RWPE1 (cell line): Measurements from ENCODE around the gene SIN3A.
"Not testable (repeated sequence)": the region's sequence is repeated elsewhere in the genome, so short reads cannot be mapped to it uniquely, and the experiment has no call there.

Experiments
- CTCF ChIA-PET: fragments of 350-600 bp; sonication (Branson Sonifier 250); formaldehyde crosslinking; extraction: SDS; loops from one replicate; lab custom pipeline; 2021; lab: Yijun Ruan, JAX
- POLR2A ChIA-PET: fragments of 400-600 bp; formaldehyde crosslinking; extraction: SDS; loops from one replicate; lab custom pipeline; 2020; ENCODE audit warnings: antibody characterized with exemption; ENCODE audit not compliant: low non-redundant PET; lab: Yijun Ruan, JAX
- DNase-seq: peaks from one replicate; pipeline ENCODE4 v3.0.0; 2012; ENCODE audit warnings: low spot score
- H3K27ac ChIP-seq: fragments of 450-650 bp; 2 replicates; pipeline ENCODE4 v1.5.1; 2017
- TF ChIP-seq, protein P1 (sequence below): fragments of 450-650 bp; conservative IDR thresholded peaks from 2 replicates; pipeline ENCODE4 v1.5.1; 2017; ENCODE audit warnings: low read depth, mild to moderate bottlenecking

The SIN3A gene

GRCh38 chr15:75346796-75347221 is 104.7 kb downstream of the SIN3A start, which contains the start of gene NEIL1:
TSS of gene NEIL1 (plus strand) at chr15:75347039. CDS start at chr15:75348906, 1,867 bp downstream.
- TF ChIP-seq, protein P1, sequence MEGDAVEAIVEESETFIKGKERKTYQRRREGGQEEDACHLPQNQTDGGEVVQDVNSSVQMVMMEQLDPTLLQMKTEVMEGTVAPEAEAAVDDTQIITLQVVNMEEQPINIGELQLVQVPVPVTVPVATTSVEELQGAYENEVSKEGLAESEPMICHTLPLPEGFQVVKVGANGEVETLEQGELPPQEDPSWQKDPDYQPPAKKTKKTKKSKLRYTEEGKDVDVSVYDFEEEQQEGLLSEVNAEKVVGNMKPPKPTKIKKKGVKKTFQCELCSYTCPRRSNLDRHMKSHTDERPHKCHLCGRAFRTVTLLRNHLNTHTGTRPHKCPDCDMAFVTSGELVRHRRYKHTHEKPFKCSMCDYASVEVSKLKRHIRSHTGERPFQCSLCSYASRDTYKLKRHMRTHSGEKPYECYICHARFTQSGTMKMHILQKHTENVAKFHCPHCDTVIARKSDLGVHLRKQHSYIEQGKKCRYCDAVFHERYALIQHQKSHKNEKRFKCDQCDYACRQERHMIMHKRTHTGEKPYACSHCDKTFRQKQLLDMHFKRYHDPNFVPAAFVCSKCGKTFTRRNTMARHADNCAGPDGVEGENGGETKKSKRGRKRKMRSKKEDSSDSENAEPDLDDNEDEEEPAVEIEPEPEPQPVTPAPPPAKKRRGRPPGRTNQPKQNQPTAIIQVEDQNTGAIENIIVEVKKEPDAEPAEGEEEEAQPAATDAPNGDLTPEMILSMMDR, result no peak
- no peak for DNase-seq
- peak within 1 kb of the TSS; percentile 49 for H3K27ac ChIP-seq
- ChIA-PET POLR2A (no interaction called here), CTCF (no interaction called here)

DNA sequence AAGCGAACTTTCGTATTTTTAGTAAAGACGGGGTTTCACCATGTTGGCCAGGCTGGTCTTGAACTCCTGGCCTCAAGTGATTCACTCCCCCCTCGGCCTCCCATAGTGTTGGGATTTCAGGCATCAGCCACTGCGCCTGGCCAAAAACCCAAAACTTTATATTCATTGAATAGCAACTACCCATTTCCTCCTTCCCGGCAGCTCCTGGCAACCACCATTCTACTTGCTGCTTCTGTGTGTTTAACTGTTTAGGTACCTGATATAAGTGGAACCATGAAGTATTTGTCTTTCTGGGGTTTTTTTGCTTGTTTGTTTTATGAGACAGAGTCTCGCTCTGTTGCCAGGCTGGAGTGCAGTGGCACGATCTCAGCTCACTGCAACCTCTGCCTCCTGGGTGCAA is 107.5 kb downstream of the SIN3A start:
- H3K27ac ChIP-seq, POLR2A ChIA-PET, CTCF ChIA-PET, DNase-seq: not testable (repeated sequence)

DNA sequence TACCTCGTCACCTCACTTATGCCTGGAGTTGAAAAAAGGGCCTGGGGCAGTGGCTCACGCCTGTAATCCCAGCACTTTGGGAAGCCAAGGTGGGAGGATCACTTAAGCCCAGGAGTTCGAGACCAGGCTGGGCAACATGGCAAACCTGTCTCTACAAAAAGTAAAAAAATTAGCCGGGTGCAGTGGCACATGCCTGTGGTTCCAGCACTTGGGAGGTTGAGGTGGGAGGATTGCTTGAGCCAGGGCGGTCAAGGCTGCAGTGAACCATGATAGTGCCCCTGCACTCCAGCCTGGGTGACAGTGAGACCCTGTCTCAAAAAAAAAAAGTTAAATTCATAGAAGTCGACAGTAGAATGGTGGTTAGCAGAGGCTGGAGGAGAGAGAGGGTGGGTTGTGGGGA is 109.3 kb downstream of the SIN3A start:
- TF ChIP-seq, protein P1, result no peak
- no peak overlapping the region for H3K27ac ChIP-seq
- POLR2A ChIA-PET, result no interaction called here
- CTCF ChIA-PET, result no interaction called here
- DNase-seq, result no peak

DNA sequence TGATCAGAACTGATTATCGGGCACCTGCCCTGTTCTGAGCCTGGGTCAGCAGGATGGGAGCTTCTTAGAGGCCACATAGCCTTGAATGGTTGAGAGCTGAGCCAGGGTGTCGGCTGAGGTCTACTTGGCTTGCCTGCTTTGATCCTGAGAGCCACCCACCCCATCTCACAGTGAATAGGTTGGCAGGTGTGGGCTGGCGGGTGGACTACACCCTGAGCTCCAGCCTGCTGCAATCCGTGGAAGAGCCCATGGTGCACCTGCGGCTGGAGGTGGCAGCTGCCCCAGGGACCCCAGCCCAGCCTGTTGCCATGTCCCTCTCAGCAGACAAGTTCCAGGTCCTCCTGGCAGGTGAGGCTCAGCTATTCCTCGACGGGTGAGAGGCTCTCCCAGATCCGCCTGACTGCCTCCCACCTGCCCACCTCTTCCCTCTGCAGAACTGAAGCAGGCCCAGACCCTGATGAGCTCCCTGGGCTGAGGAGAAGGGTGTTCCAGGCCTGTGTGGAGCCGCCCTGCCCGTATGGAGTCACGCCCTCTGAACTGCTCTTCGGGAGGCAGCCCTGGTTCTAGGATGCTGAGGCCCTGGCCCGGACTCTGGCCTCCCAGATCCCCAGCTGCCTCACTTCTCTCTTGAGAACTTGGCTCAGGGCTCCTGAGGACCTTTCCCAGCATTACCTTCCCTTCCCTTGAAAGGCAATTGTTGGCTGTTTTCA is 111.8 kb downstream of the SIN3A start:
- H3K27ac ChIP-seq, result peak overlapping the region; percentile 6; the same call in 1 of the 2 replicates
- CTCF ChIA-PET, result interaction anchor here (0.6 kb wide), 1 partner anchor 138 kb away, joined by 4 read pairs; the partner anchor contains the start of gene C15orf39
- TF ChIP-seq, protein P1, result no peak
- no peak for DNase-seq
- POLR2A ChIA-PET, result no interaction called here

DNA sequence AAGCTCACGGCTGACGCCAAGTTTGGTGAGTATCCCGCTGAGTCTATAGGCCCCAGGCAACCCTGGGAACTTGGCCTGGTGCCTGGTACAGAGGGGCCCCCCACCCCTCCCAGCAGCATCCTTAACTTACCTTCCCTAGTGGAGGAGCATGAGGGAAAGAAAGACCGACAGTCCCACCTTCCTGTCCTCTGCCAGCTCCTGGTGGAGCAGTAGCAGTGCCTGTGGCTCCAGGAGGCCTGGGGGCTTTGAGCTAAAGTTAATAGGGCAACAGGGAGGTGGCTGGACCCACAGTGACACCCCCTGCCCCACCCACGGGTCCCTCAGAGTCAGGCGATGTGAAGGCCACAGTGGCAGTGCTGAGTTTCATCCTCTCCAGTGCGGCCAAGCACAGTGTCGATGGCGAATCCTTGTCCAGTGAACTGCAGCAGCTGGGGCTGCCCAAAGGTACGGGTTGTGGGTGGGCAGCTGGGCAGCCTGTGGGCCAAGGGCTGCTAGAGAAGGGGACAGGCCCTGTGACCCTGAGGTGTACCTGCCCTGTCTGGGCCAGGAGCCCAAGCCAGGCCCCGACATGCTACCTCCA is 112.7 kb downstream of the SIN3A start:
- ChIA-PET POLR2A (no interaction called here), CTCF (no interaction called here)
- H3K27ac ChIP-seq, result peak overlapping the region; percentile 6; the same call in 1 of the 2 replicates
- no peak for DNase-seq
- TF ChIP-seq, protein P1, result no peak

- POLR2A ChIA-PET, result interaction anchor here (1.5 kb wide), 1 partner anchor 13 kb away, joined by 4 read pairs; no protein-coding TSS in a partner anchor
- DNase-seq, result peak; percentile 75
- CTCF ChIA-PET, result interaction anchor here (0.6 kb wide), 1 partner anchor 32 kb away, joined by 3 read pairs; no protein-coding TSS in a partner anchor
- TF ChIP-seq, protein P1, result no peak
- peak within 1 kb of the TSS; percentile 68 for H3K27ac ChIP-seq
These were observed 115.7 kb downstream of the SIN3A start, which contains the start of gene COMMD4 for GRCh38 chr15:75335705-75336355. TSS of gene COMMD4 (plus strand) at chr15:75336063. CDS start at chr15:75336090, 27 bp downstream.
